SU-DHL-6 (cell line): ENCODE data around the gene KATNAL1.

Experiments used
- EZH2phosphoT487 ChIP-seq: fragments of 200-600 bp; sonication (generic), shearing (Covaris generic); conservative IDR thresholded peaks from 2 replicates; pipeline ENCODE4 v1.6.1; 2018; ENCODE audit warnings: mild to moderate bottlenecking, antibody characterized with exemption, low read length, moderate library complexity, mixed read lengths
- TF ChIP-seq, protein P1 (sequence below): fragments of 200-600 bp; sonication (generic); IDR thresholded peaks from one replicate; pipeline ENCODE4 v1.5.1; 2017; ENCODE audit warnings: antibody characterized with exemption, mild to moderate bottlenecking, low read length, moderate library complexity; ENCODE audit not compliant: insufficient read depth, poor library complexity, severe bottlenecking

DNA sequence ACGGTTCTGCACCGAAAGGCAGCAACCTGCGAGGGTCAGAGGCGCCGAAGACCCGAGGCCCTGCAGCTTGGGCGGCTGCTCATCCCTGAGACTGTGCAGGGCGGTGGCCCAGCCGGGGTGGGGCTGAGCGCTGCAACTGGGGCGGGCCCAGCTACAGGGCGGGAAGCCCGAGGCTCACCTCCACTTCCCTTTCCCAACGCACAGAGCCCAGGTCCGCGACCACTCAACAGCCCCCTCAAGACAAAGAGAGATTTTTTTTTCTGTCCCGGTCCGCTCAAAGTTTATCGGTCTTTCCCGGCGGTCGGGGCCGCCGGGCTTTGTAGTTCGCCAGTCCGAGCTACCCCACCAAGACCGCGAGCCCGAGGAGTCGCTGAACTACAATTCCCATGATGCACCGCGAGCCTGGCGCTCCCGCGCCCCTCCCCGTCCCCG lies 573 bp downstream of the KATNAL1 start:
- TF ChIP-seq, protein P1, sequence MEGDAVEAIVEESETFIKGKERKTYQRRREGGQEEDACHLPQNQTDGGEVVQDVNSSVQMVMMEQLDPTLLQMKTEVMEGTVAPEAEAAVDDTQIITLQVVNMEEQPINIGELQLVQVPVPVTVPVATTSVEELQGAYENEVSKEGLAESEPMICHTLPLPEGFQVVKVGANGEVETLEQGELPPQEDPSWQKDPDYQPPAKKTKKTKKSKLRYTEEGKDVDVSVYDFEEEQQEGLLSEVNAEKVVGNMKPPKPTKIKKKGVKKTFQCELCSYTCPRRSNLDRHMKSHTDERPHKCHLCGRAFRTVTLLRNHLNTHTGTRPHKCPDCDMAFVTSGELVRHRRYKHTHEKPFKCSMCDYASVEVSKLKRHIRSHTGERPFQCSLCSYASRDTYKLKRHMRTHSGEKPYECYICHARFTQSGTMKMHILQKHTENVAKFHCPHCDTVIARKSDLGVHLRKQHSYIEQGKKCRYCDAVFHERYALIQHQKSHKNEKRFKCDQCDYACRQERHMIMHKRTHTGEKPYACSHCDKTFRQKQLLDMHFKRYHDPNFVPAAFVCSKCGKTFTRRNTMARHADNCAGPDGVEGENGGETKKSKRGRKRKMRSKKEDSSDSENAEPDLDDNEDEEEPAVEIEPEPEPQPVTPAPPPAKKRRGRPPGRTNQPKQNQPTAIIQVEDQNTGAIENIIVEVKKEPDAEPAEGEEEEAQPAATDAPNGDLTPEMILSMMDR: no peak
- no peak for TF ChIP-seq EZH2phosphoT487
